GM12878 (cell line): Measurements from ENCODE around the gene CACNA1H. TPM values are rescaled to one million over a fixed set of nuclear protein-coding genes. Genes with fewer than 3 reads are reported as not detected.

Experiments used
- ATAC-seq: fragments of 200-7000 bp; cut with Tn5 transposase; 3 replicates; pipeline ENCODE4 v1.9.1; 2020; ENCODE audit warnings: mild to moderate bottlenecking, moderate library complexity
- BruUV-seq: library from RNA; stranded (reverse); fragments of 400-500 nt; replicated peaks from 2 replicates; lab custom pipeline; 2021; lab: Mats Ljungman, UMichigan
- CTCF ChIA-PET: fragments of 300-600 bp; sonication (Branson Sonifier 250); formaldehyde crosslinking; extraction: SDS; loops from one replicate; lab custom pipeline; 2021; ENCODE audit warnings: inconsistent platforms; lab: Yijun Ruan, JAX
- POLR2A ChIA-PET: fragments of 350-600 bp; formaldehyde crosslinking; extraction: SDS; loops from one replicate; lab custom pipeline; 2021; ENCODE audit warnings: inconsistent platforms; lab: Charles Lee
- RAD21 ChIA-PET: fragments of 300-600 bp; sonication (Branson Sonifier 250); formaldehyde crosslinking; loops from one replicate; lab custom pipeline; 2023; ENCODE audit warnings: antibody characterized with exemption; ENCODE audit not compliant: unreplicated experiment; lab: Charles Lee
- SMC1A ChIA-PET: fragments of 300-600 bp; sonication (Branson Sonifier 250); formaldehyde crosslinking; loops from one replicate; lab custom pipeline; 2023; ENCODE audit not compliant: unreplicated experiment, uncharacterized antibody; lab: Charles Lee
- DNase-seq: peaks from one replicate; pipeline ENCODE4 v3.0.0-alpha.2; 2011; ENCODE audit warnings: low read depth, low spot score
- FAIRE-seq: peaks from 3 replicates; lab custom pipeline; 2011; peaks lifted over from hg19 to GRCh38; lab: Jason Lieb, UNC
- H2AFZ ChIP-seq: 2 replicates; pipeline ENCODE4 v1.6.0; 2011; ENCODE audit warnings: low read depth, low read length, control low read depth; ENCODE audit not compliant: control insufficient read depth
- H3K27ac ChIP-seq: 2 replicates; pipeline ENCODE4 v1.5.1; 2011; ENCODE audit warnings: control low read depth; ENCODE audit not compliant: control insufficient read depth, insufficient read depth
- H3K27me3 ChIP-seq, 2 experiments: replicated peaks in 1 of 2; 2 replicates each; pipeline versions ENCODE4 v1.6.0 to v1.6.1; 2011; ENCODE audit warnings: low read length in 1 of 2; ENCODE audit not compliant: control insufficient read depth in 2 of 2, insufficient read depth in 2 of 2
- H3K36me3 ChIP-seq, 2 experiments: 2 replicates each; pipeline ENCODE4 v1.5.1; 2011; ENCODE audit warnings: low read length in 1 of 2; ENCODE audit not compliant: control insufficient read depth in 2 of 2, insufficient read depth in 2 of 2
- H3K4me1 ChIP-seq: 2 replicates; pipeline ENCODE4 v1.6.1; 2011; ENCODE audit warnings: mild to moderate bottlenecking, low read length, moderate library complexity, mixed read lengths; ENCODE audit not compliant: control insufficient read depth, insufficient read depth
- H3K4me2 ChIP-seq: 2 replicates; pipeline ENCODE4 v1.6.0; 2011; ENCODE audit warnings: control low read depth; ENCODE audit not compliant: control insufficient read depth, insufficient read depth
- H3K4me3 ChIP-seq: fragments of 200-600 bp; sonication (generic); 2 replicates; pipeline ENCODE4 v1.5.1; 2016
- H3K79me2 ChIP-seq: 2 replicates; pipeline ENCODE4 v1.6.0; 2011; ENCODE audit warnings: low read length; ENCODE audit not compliant: control insufficient read depth, insufficient read depth
- H3K9ac ChIP-seq: 2 replicates; pipeline ENCODE4 v1.8.0; 2011; ENCODE audit warnings: low read length, control low read depth, mixed read lengths; ENCODE audit not compliant: control insufficient read depth, insufficient read depth
- H3K9me3 ChIP-seq: replicated peaks from 3 replicates; pipeline ENCODE4 v1.5.1; 2011; ENCODE audit warnings: mild to moderate bottlenecking, low read length; ENCODE audit not compliant: control insufficient read depth, insufficient read depth
- H4K20me1 ChIP-seq: 2 replicates; pipeline ENCODE4 v1.6.0; 2011; ENCODE audit not compliant: control insufficient read depth, insufficient read depth
- ASH2L ChIP-seq: fragments of 300-600, 200-600 bp; sonication (generic); IDR thresholded peaks from 2 replicates; pipeline ENCODE4 v1.6.1; 2017; ENCODE audit warnings: low read depth, mild to moderate bottlenecking, borderline replicate concordance
- ATF7 ChIP-seq: fragments of 450-650 bp; IDR thresholded peaks from 2 replicates; pipeline ENCODE4 v1.6.1; 2016; ENCODE audit warnings: low read depth, mild to moderate bottlenecking
- CREB1 ChIP-seq: IDR thresholded peaks from 2 replicates; pipeline ENCODE4 v1.6.1; 2012; ENCODE audit warnings: low read depth, mild to moderate bottlenecking, inconsistent platforms
- DPF2 ChIP-seq: fragments of 450-650 bp; IDR thresholded peaks from 2 replicates; pipeline ENCODE4 v1.6.1; 2017; ENCODE audit warnings: mild to moderate bottlenecking
- GABPA ChIP-seq: IDR thresholded peaks from 2 replicates; pipeline ENCODE4 v1.6.1; 2014; ENCODE audit warnings: antibody characterized with exemption, low read depth, mild to moderate bottlenecking, inconsistent platforms
- HDAC6 ChIP-seq: fragments of 200-600 bp; sonication (generic); IDR thresholded peaks from one replicate; pipeline ENCODE4 v1.8.0; 2017; ENCODE audit warnings: antibody characterized with exemption; ENCODE audit not compliant: unreplicated experiment
- IRF4 ChIP-seq: IDR thresholded peaks from 2 replicates; pipeline ENCODE4 v1.6.1; 2011; ENCODE audit warnings: low read depth, low read length
- JUND ChIP-seq: IDR thresholded peaks from 2 replicates; pipeline ENCODE4 v1.6.1; 2012; ENCODE audit warnings: low read depth, mild to moderate bottlenecking, low read length, improper control_type of control experiment, moderate library complexity
- KAT2A ChIP-seq: conservative IDR thresholded peaks from 2 replicates; pipeline ENCODE4 v1.6.1; 2011; ENCODE audit warnings: low read depth, low read length; ENCODE audit not compliant: control insufficient read depth
- MEF2B ChIP-seq: fragments of 450-650 bp; IDR thresholded peaks from 2 replicates; pipeline ENCODE4 v1.6.1; 2018; ENCODE audit warnings: mild to moderate bottlenecking, moderate library complexity; ENCODE audit not compliant: partially characterized antibody, poor library complexity, severe bottlenecking
- NR2F1 ChIP-seq: fragments of 450-650 bp; conservative IDR thresholded peaks from 2 replicates; pipeline ENCODE4 v1.6.1; 2017; ENCODE audit warnings: mild to moderate bottlenecking
- RAD51 ChIP-seq: fragments of 450-650 bp; IDR thresholded peaks from 2 replicates; pipeline ENCODE4 v1.6.1; 2016; ENCODE audit warnings: moderate library complexity, mild to moderate bottlenecking, inconsistent platforms
- SREBF2 ChIP-seq: IDR thresholded peaks from 2 replicates; pipeline ENCODE4 v1.6.1; 2012; ENCODE audit warnings: mild to moderate bottlenecking, low read length
- STAT1 ChIP-seq: fragments of 450-650 bp; conservative IDR thresholded peaks from 2 replicates; pipeline ENCODE4 v1.6.1; 2014; ENCODE audit warnings: antibody characterized with exemption, mild to moderate bottlenecking
- SUPT20H ChIP-seq: IDR thresholded peaks from 2 replicates; pipeline ENCODE4 v1.6.1; 2011; ENCODE audit warnings: low read depth, mild to moderate bottlenecking, low read length, moderate library complexity, borderline replicate concordance; ENCODE audit not compliant: control insufficient read depth
- TCF12 ChIP-seq: IDR thresholded peaks from 2 replicates; pipeline ENCODE4 v1.6.1; 2011; ENCODE audit warnings: low read depth, mild to moderate bottlenecking, low read length
- YBX1 ChIP-seq: fragments of 450-650 bp; IDR thresholded peaks from 2 replicates; pipeline ENCODE4 v1.6.1; 2016; ENCODE audit warnings: antibody characterized with exemption
- ZNF24 ChIP-seq: fragments of 450-650 bp; IDR thresholded peaks from 2 replicates; pipeline ENCODE4 v1.6.1; 2017; ENCODE audit warnings: antibody characterized with exemption, mild to moderate bottlenecking
- WGBS: methylation state at CpG from one replicate; pipeline ENCODE4 v1.1.6; 2016; ENCODE audit warnings: low lambda C conversion rate; ENCODE audit not compliant: insufficient replicate concordance, insufficient coverage; ENCODE audit errors: missing lambda C conversion rate; 5-methylcytosine and 5-hydroxymethylcytosine counted together
- in situ Hi-C: fragments of 300-500 bp; cut with MboI; formaldehyde crosslinking; loops from 9 replicates; pipeline ENCODE4 v1.14.3; 2018; ENCODE audit warnings: mixed read lengths
- intact Hi-C: fragments of 100-400 bp; cut with micrococcal nuclease; formaldehyde crosslinking; loops from one replicate; pipeline ENCODE4 v1.14.2; 2022; ENCODE audit not compliant: unreplicated experiment
- polyA plus RNA-seq, 11 experiments: library from polyadenylated mRNA; depleted of rRNA in 4 of 11; unstranded in 6 of 11; stranded (reverse) in 5 of 11; fragments of >200 nt; fragmentation: Nextera tagmentation in 4 of 11; fragmentation: Illumina TruSeq in 1 of 11; extraction: Ambion mirVana in 4 of 11; extraction: Trizol in 1 of 11; gene quantifications; 1 replicate in 1 of 11; 2 replicates in 10 of 11; pipeline versions ENCODE4 v1.2.1 to v1.2.3, GENCODE V29; 2011 to 2016; ENCODE audit warnings: inconsistent platforms in 2 of 11, missing spikeins in 2 of 11, low read depth in 1 of 11
- total RNA-seq, 4 experiments: library from RNA; depleted of rRNA in 3 of 4; stranded (reverse); fragments of >200 nt in 3 of 4; fragmentation: Illumina TruSeq in 1 of 4; extraction: Trizol in 1 of 4; gene quantifications; 2 replicates each; pipeline versions ENCODE4 v1.2.1 to v1.2.3, GENCODE V29; 2013 to 2021
- TF ChIP-seq, protein P1 (sequence below): fragments of 450-650 bp; IDR thresholded peaks from 2 replicates; pipeline ENCODE4 v1.6.1; 2017; ENCODE audit warnings: mild to moderate bottlenecking, low read depth, inconsistent platforms; ENCODE audit not compliant: poor library complexity, severe bottlenecking
- TF ChIP-seq, protein P2 (sequence below): IDR thresholded peaks from 2 replicates; pipeline ENCODE4 v1.6.1; 2011; ENCODE audit warnings: low read depth, low read length, improper control_type of control experiment, borderline replicate concordance

The CACNA1H gene
- total and polyA plus RNA-seq, 10 of the 15 experiments (the other 5 are each of a cell fraction or from before 2014, with no cell fraction given), result 0.03 to 0.54 TPM; not detected in 8

DNA sequence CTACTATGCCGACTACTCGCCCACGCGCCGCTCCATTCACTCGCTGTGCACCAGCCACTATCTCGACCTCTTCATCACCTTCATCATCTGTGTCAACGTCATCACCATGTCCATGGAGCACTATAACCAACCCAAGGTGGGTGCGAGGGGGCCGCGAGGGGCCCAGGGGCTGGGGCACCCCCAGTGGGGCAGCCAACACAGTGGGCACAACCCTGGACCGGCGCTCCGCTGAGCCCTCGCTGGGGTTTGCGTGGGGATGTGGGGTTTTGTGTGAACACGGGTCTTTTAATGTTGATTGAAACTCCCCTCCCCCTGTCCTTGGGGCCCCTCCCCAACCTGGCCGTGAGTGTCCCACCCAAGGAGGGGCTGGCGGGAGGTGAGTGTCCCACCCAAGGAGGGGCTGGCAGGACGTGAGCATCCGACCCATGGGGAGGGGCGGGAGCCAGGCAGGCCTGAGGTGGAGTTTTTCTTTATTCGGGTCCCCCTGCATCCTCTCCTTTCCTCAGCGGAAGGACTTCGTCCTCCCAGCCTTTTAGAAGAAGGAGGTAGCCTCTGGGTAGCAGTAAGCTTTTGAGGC lies 61.0 kb downstream of the CACNA1H start (continued):
- no peak for TF ChIP-seq MEF2B

DNA sequence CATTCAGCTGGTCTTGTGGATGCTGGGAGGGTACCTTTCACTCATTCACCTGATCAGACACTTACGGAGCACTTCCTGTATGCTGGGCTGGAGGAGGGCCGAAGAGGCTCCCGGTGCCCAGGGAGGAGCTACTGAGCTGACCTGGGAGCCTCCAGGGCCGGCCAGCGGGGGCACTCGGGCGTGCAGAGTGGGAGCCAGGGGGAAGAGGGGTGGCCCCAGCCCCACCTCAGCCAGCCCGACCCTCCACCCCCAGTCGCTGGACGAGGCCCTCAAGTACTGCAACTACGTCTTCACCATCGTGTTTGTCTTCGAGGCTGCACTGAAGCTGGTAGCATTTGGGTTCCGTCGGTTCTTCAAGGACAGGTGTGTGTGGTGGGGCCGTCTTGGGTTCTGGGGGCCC lies 61.8 kb downstream of the CACNA1H start:
- no peaks in the 10 kb centered on the region for H3K27me3 ChIP-seq
- no peak for TF ChIP-seq GABPA
- no peak for TF ChIP-seq TCF12
- no peak for TF ChIP-seq STAT1
- TF ChIP-seq SREBF2, result no peak
- no peak for TF ChIP-seq ZNF24
- no peak for TF ChIP-seq HDAC6
- no peak for TF ChIP-seq YBX1
- no peak for TF ChIP-seq DPF2
- no peak for TF ChIP-seq CREB1
- TF ChIP-seq, protein P1, sequence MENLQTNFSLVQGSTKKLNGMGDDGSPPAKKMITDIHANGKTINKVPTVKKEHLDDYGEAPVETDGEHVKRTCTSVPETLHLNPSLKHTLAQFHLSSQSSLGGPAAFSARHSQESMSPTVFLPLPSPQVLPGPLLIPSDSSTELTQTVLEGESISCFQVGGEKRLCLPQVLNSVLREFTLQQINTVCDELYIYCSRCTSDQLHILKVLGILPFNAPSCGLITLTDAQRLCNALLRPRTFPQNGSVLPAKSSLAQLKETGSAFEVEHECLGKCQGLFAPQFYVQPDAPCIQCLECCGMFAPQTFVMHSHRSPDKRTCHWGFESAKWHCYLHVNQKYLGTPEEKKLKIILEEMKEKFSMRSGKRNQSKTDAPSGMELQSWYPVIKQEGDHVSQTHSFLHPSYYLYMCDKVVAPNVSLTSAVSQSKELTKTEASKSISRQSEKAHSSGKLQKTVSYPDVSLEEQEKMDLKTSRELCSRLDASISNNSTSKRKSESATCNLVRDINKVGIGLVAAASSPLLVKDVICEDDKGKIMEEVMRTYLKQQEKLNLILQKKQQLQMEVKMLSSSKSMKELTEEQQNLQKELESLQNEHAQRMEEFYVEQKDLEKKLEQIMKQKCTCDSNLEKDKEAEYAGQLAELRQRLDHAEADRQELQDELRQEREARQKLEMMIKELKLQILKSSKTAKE, result no peak
- no peak for TF ChIP-seq RAD51
- TF ChIP-seq MEF2B, result no peak
- TF ChIP-seq ATF7, result no peak
- TF ChIP-seq NR2F1, result no peak
- TF ChIP-seq IRF4, result no peak
- no peak for TF ChIP-seq KAT2A
- TF ChIP-seq ASH2L, result no peak
- TF ChIP-seq, protein P2, sequence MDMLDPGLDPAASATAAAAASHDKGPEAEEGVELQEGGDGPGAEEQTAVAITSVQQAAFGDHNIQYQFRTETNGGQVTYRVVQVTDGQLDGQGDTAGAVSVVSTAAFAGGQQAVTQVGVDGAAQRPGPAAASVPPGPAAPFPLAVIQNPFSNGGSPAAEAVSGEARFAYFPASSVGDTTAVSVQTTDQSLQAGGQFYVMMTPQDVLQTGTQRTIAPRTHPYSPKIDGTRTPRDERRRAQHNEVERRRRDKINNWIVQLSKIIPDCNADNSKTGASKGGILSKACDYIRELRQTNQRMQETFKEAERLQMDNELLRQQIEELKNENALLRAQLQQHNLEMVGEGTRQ, result no peak
- no peak for TF ChIP-seq JUND
- no peak for TF ChIP-seq SUPT20H
- in situ Hi-C loops, result no loop called here
- H3K36me3 ChIP-seq, result no peaks in the 10 kb centered on the region
- H3K27ac ChIP-seq, result no peak overlapping the region
- no peaks in the 10 kb centered on the region for H4K20me1 ChIP-seq
- no TSS peak for BruUV-seq
- DNase-seq, result no peak
- no peak for FAIRE-seq
- intact Hi-C loops, result no loop called here
- no peak overlapping the region for H3K9ac ChIP-seq
- POLR2A ChIA-PET, result no interaction called here
- no peak overlapping the region for H3K4me2 ChIP-seq
- SMC1A ChIA-PET, result no interaction called here
- H3K4me1 ChIP-seq, result no peaks in the 10 kb centered on the region
- H3K79me2 ChIP-seq, result no peaks in the 10 kb centered on the region
- H2AFZ ChIP-seq, result no peak overlapping the region
- WGBS, result 55% methylated on average over 15 of the region's 16 CpGs
- ATAC-seq, result no peak
- H3K4me3 ChIP-seq, result no peak overlapping the region
- RAD21 ChIA-PET, result no interaction called here
- CTCF ChIA-PET, result no interaction called here
- H3K9me3 ChIP-seq, result no peaks in the 10 kb centered on the region
